GM12872 (cell line): Measurements from ENCODE around the gene FBXL15.

ENCODE experiments used
- CTCF ChIP-seq: IDR thresholded peaks from 3 replicates; pipeline ENCODE4 v1.5.1; 2011; ENCODE audit warnings: low read depth, mild to moderate bottlenecking, low read length, moderate library complexity; ENCODE audit not compliant: insufficient read depth

Gene FBXL15

GRCh38 chr10:102450374-102451104 lies 29.9 kb downstream of the FBXL15 start:
- no peak for TF ChIP-seq CTCF

- no peak for TF ChIP-seq CTCF
These were observed 30.7 kb downstream of the FBXL15 start, which contains the start of gene C10orf95 for GRCh38 chr10:102451105-102451969. C10orf95 (minus strand) TSS chr10:102451543; CDS start chr10:102451093, 450 bp downstream.

GRCh38 chr10:102452672-102453340 lies 32.2 kb downstream of the FBXL15 start:
- TF ChIP-seq CTCF, result no peak

GRCh38 chr10:102453502-102453901 lies 32.9 kb downstream of the FBXL15 start:
- no peak for TF ChIP-seq CTCF

GRCh38 chr10:102455893-102456471 lies 35.3 kb downstream of the FBXL15 start:
- TF ChIP-seq CTCF, result no peak

GRCh38 chr10:102457591-102458150 lies 37.0 kb downstream of the FBXL15 start:
- no peak for TF ChIP-seq CTCF
